Stimulated activated CD8-positive, alpha-beta memory T cell treated with anti-CD3 and anti-CD28 coated beads, Interleukin-12 subunit alpha, Interleukin-12 subunit beta, amount 100 ng/mL, for 24 hours (primary cell): Measurements from ENCODE around the gene IFT81.

ENCODE experiments used
- DNase-seq: peaks from one replicate; pipeline ENCODE4 v3.0.0-alpha.2; 2020; ENCODE audit errors: extremely low read depth

The IFT81 gene

GRCh38 chr12:110157539-110157938 is 33.4 kb downstream of the IFT81 start:
- DNase-seq = no peak

DNA sequence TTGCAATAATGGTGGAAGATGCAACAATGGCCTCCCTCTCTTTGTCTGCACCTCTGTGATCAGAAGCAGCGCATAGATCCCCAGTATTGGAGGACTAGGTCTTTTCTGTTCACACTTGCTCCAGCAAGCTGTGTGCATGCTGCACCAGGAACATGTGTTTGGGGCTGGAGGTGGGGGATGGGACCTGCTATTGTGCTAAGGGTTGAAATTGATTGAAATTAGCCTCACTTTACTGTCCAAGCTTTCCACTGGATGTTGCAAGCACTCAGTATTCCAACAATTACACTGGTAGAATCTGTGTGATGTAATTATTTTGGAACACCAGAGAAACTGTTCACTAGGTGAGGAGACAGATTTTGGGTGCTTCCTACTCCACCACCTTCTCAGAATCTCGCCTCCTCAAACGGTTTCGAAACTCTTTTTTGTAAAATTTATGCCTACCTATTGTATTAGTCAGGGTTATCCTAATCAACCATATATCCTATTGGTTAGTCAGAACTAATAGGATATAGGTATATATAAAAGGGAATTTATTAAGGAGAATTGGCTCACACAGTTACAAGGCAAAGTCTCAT is 35.6 kb downstream of the IFT81 start:
- no peak for DNase-seq

DNA sequence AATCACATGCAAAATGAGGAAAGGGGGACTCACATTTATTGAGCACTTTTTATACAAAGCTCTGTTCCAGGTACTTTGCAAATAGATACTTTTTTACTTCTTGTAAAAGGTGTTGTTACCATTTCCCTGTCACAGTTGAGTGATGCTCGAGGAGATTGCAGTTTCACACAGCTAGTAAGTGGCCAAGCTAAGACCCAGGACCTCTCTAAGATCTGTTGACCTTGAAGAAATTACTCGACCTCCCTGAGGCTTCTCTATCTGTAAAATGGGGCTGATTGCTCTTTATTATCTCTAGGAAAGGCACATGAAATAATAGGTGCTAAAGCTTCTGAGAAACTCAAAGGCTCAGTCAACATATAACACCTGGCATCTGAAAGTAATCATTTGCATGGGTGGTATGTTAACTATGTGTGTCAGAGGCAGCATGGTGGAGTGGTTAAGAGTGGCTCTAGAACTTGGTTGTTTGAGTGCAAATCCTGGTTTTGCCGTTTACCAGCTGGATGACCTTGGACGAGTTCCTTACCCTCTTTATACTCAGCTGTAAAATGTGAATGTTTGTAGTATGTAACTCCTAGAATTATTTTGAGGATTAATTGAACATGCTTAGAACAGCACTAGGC is 41.5 kb downstream of the IFT81 start:
- DNase-seq = no peak

DNA sequence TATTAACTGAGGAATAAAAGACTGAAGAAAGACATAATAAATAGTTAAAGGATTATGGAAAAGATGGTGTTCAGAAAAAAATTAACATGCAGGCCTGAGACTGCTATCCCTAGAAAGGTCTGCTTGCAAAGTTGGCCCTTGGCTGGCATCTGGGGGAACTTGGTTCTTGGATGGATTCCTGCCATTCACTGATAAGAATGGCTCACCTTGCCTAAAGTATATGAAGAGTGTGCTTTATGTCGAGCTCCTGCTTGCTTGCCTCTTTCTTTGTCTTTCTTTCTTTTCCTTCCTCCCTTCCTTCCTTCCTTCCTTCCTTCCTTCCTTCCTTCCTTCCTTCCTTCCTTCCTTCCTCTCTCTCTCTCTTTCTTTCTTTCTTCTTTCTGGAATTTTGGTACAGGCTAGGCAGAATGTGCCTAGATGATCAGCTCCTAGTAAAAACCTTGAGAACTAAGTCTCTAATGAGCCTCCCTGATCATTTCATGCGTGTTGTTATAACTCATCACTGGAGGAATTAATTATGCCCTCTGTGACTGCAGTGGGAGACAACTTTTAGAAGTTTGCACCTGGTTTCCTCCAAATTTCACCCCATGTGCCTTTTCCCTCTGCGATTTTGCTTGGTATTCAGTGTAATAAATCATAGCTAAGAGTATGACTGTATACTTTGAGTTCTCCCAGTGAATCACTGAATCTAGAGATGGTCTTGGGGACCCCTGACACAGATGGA is 44.7 kb downstream of the IFT81 start:
- no peak for DNase-seq

DNA sequence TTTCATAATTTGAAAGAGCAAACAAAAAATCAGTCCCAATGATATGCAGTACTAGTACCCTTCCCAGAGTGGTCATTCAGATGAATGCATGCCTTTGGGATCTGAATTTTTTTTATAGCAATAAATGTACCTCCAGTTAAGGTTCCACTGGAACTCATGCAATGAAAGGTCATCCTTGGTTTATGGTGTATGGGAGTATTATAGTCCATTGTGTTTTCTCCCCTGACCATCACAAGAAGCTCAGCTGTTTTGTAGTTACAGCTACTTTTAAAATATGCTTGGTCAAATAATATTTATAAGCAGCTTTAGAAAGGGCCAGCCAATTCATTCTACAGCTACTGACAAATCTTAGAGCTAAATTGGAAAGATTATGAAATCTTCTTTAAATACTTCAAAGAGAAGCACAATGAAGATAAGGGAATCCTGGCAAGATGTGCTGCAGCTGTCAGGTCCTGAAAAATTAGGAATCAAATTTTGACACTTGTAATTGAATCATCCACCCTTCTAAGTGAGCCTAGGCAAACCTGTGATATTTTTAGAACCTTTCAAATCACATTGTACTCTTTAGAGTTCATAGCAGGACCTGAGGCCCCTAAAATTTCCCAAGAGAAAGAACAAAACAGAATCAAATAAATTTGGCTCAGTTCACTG is 46.5 kb downstream of the IFT81 start:
- DNase-seq = no peak

GRCh38 chr12:110171186-110171538 is 47.0 kb downstream of the IFT81 start:
- DNase-seq = no peak

GRCh38 chr12:110171636-110172035 is 47.5 kb downstream of the IFT81 start:
- no peak for DNase-seq

DNA sequence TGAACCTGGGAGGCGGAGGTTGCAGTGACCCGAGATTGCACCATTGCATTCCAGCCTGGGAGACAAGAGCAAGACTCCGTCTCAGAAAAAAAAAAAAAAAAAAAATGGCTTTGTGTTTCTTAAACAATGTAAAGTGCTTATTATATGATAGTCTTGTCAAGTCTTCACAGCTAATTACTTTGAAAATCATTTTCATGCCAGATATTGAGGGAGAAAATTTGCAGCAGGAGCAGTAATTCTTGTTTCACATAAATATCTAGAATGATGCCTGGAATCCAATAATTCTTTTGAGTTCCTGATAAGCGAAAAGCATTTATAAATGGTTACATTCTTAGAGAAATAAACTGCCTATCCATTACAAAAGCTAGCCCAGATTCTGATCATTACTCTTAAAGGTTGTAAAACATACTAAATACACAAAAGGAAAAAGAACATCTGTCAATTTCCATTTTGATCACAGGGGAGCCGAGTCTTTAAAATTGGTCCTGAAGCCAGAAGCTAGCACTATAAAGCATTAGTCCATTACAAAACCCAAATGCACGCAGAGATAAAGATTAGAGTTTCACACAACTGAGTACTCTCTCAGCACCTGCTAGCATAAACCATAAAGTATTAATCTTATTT is 50.3 kb downstream of the IFT81 start:
- DNase-seq = no peak

DNA sequence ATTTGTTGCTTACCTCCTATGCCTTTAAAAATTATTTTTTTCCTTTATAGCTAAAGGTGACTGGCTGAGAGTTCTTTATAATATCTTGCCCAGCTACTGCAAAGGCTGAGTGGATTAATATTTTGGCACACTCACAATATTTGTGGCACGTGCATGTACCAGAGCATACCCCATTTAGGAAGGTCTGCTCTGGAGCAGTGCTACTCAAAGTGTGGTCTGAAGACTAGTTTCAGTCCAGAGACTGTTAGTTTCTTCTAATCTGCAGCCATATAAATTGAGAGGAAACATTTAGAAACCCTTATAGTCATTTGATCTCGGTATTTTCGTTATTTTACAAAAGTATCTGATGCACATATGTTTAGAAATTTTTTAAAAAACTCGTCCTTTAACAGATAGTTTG is 51.0 kb downstream of the IFT81 start:
- DNase-seq = no peak

DNA sequence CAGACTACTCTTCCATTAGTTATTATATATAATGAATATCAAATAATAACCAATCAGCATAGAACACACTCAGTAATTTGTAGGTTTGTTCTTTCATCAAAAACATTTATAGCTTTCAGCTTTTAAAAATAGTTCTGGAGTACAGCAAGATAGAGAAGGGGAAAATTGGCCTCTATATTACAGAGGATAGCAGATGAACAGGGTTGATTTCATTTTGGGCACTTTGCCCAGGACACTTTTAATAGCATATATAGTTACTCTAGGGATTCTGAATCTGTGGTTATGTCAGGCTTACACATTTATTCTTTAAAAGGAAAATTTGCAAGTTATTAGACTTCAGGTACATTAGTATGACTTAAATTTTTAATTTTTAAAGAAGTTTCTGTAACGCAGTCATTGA is 52.6 kb downstream of the IFT81 start:
- no peak for DNase-seq

- DNase-seq = no peak
Observed at GRCh38 chr12:110179291-110179690, 55.1 kb downstream of the IFT81 start.

- no peak for DNase-seq
Observed at GRCh38 chr12:110180591-110181005, 56.4 kb downstream of the IFT81 start.

DNA sequence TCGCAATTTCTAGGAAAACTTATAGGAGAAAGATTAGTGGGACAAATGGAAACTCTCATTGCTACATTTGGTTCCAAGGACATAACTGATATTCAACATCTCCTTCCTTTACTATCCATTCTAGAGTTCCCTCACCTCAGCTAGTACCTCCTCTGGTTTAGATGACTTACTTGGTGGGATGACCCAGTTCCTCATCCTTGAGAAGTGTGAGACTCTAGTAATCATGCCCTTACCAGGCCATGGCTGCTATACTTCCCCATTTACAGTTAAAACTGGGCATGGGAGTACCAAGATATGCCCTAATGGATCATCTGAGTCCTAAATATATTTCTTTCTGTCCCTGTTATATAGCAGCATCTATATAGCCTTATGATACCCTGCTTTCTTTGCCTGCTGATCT is 58.1 kb downstream of the IFT81 start:
- DNase-seq = no peak

DNA sequence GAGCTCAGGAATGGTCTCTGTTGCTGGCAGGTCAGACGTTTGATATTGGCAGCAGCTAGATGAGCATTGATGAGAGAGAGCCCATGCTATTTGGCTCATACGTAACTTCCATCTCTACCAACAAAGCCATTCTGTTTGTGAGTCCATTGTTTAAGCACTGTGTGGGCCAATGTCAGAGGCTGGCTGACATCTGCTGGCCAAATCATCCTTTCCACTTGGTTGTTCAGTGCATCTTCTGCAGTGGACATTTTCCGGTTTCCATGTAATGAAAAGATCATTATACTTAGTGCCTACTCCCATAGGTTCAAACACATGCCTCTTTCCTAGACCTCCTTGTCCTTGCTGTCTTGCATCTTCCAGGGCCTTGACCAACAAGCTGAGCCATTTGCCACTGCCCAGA is 59.2 kb downstream of the IFT81 start:
- DNase-seq = no peak

DNA sequence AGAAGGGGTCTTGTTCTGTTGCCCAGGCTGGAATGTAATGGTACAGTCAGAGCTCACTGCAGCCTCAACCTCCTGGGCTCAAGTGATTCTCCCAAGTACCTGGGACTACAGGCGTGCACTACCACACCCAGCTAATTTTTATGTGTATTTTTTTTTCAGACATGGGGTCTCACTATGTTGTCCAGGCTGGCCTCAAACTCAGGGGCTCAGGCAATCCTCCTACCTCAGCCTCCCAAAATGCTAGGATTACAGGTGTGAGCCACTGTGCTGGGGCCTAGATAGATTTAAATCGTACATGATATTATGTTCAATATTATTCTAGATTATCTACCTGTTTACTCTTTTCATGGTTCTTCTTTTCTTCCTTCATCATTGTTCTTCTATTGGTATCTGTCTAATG is 61.5 kb downstream of the IFT81 start:
- DNase-seq = no peak

GRCh38 chr12:110186059-110186458 is 61.9 kb downstream of the IFT81 start:
- DNase-seq = no peak

DNA sequence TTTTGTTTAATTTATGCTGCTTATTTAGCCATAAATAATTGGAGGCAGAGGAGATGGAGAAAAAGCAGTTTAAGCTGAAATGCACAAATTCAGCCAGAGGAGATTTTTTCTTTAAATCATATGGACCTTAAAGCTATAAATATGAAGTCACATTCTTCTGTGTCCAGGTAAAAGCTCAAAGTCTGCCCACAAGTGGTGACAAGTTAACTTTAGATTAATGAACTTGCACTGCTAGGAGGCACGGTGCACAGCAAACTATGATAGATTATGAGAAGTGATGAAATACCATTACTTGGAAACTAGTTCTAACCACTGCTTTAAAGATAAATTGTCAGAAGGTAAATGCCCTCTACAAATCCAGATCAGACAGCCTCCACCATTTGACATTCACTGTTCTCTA is 69.0 kb downstream of the IFT81 start:
- no peak for DNase-seq

DNA sequence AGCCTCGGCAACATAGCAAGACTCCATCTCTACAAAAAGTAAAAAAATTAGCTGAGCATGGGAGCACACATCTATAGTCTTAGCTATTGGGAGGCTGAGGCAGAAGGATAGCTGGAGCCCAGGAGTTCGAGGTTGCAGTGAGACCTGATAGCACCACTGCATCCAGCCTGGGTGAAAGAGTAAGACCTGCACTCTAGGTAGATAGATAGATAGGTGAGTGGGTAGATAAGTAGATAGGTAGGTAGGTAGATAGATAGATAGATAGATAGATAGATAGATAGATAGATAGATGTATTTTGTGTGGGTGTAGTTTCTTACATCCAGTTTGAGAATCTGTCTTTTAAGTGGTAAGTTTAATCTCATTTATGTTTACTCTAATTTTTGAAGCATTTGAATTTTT is 72.8 kb downstream of the IFT81 start:
- DNase-seq = no peak

DNA sequence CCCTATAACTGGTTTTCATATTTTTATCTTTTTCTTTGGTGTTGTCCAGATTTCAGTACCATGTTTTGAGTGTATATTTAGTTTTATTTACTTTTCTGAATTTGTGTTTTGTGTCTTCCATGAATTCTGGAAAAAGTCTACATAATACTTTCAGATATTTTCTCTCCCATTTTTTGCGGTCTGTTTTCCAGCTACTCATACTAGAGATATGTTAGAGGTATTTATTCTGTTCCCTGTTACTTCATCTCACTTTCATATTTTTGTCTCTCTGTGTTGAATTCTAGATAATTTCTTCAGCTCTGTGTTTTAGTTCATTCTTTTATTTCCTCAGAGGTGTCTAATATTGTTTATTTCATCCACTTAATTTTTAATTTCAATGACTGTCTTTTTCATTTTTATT is 74.2 kb downstream of the IFT81 start:
- DNase-seq = no peak

DNA sequence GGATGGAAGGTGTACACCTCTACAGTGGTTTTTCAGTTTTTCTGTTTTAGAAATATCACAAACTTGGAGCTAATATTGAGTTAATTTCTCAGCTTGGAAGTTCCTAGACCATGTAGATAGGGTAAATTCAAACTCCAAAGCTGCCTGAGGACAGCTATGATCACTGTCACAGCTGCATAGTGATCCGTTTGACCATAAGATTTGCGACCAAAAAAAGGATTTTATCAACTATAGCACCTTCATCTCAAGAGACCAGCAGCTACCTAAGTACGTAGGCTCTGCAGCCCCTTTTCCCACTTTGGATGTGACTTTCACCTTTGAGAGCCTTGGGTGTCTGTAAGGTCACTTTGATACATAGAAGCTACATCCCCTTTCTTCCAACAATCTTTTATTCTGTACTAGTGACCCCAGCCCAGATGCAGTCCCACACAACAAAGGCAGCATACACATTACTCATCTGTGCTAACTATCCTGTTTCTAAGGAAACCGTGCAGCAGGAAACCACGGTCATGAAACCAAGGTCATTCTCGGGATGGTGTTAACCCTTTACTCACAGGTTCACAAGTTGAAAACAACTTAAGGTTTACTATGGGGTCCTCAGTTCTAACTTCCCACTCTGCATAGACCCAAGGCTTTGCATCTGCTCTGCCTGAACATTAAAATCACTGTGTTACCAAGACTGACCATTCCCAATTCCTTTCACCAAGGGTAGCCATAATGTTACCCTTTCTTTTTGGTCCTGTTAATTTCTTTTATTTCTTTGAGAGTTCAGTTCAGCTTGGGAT is 75.4 kb downstream of the IFT81 start:
- no peak for DNase-seq

DNA sequence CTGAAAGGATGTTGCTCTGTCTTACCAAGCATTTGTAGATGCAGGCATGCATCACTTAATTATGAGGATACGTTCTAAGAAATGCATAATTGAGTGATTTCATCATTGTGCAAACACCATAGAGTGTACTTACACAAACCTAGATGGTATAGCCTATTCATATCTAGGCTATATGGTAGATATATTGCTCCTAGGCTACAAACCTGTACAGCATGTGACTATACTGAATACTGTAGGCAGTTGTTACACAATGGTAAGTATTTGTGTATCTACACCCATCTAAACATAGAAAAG is 75.9 kb downstream of the IFT81 start:
- no peak for DNase-seq

DNA sequence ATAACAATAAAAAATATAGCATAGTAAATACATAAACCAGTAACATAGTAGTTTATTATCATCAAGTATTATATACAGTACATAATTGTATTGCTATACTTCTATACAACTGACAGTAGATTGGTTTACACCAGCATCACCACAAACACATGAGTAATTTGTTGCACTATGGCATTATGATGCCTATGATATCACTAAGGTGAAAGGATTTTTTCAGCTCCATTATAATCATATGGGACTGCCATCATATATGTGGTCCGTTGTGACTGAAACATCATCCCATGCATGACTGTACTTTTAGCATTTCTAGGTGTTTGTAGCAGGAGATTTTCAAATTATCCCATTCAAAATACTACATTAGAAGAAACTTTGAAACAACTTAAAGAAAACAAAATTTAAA is 77.8 kb downstream of the IFT81 start:
- no peak for DNase-seq
